ENCODE results near the gene KMT2D.

KMT2D gene

GRCh38 chr12:49054524-49054923, 6.1 kb downstream of the KMT2D start:
- Histone ChIP-seq H3K4me3 (ENCODE audit: low read depth in 1 of 2, low read length in 2 of 2) (no peak overlapping the region), H3K9ac (ENCODE audit: low read depth in 1 of 2, low read length in 2 of 2) (no peak overlapping the region), H3K27ac (ENCODE audit: low read depth, low read length) (no peak overlapping the region), H3K4me1 (ENCODE audit: control insufficient read depth in 1 of 2, insufficient read depth in 2 of 2, low read length in 2 of 2) (peaks cover 39 to 42% of the 10 kb centered on the region in 2 donors), H3K9me3 (ENCODE audit: control insufficient read depth in 1 of 2, low read length in 2 of 2) (no peaks in the 10 kb centered on the region), H3K36me3 (ENCODE audit: control insufficient read depth in 1 of 2, insufficient read depth in 2 of 2, low read length in 2 of 2) (peaks cover 53 to 58% of the 10 kb centered on the region in 2 donors), H3K27me3 (ENCODE audit: control insufficient read depth in 1 of 2, insufficient read depth in 2 of 2, low read length in 2 of 2) (no peaks in the 10 kb centered on the region)

DNA sequence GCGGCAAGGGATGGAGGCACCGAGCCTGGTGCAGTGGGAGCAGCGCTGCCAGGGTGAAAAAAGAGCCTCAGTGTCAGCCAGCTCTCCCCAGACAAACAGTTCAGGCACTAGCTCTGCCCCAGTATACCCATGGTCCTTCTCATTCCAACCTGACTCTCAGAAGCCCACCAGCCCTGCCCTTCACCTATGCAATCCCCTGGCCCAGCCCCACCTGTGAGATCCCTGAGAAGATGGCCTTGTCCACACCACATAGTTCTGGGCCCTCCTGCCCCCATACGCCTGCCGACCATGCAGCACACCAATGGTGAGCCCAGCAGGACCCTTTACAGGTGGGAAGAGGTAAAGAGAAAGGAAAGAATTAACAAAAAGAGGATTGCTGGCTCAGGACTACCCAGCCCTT, 6.5 kb downstream of the KMT2D start:
- Histone ChIP-seq H3K36me3 (ENCODE audit: control insufficient read depth in 1 of 2, insufficient read depth in 2 of 2, low read length in 2 of 2) (peaks cover 58 to 63% of the 10 kb centered on the region in 2 donors), H3K27me3 (ENCODE audit: control insufficient read depth in 1 of 2, insufficient read depth in 2 of 2, low read length in 2 of 2) (no peaks in the 10 kb centered on the region), H3K9me3 (ENCODE audit: control insufficient read depth in 1 of 2, low read length in 2 of 2) (no peaks in the 10 kb centered on the region), H3K27ac (ENCODE audit: low read depth, low read length) (no peak overlapping the region), H3K4me3 (ENCODE audit: low read depth in 1 of 2, low read length in 2 of 2) (no peak overlapping the region), H3K4me1 (ENCODE audit: control insufficient read depth in 1 of 2, insufficient read depth in 2 of 2, low read length in 2 of 2) (peaks cover 39 to 40% of the 10 kb centered on the region in 2 donors), H3K9ac (ENCODE audit: low read depth in 1 of 2, low read length in 2 of 2) (no peak overlapping the region)

GRCh38 chr12:49052451-49053208, 8.0 kb downstream of the KMT2D start:
- no peak overlapping the region for H3K4me3 ChIP-seq (ENCODE audit: low read depth in 1 of 2, low read length in 2 of 2)

GRCh38 chr12:49051777-49052438, 8.7 kb downstream of the KMT2D start:
- no peaks in the 10 kb centered on the region for H3K9me3 ChIP-seq (ENCODE audit: control insufficient read depth in 1 of 2, low read length in 2 of 2)
- H3K36me3 ChIP-seq (ENCODE audit: control insufficient read depth in 1 of 2, insufficient read depth in 2 of 2, low read length in 2 of 2), result peaks cover 72 to 85% of the 10 kb centered on the region in 2 donors
- H3K4me3 ChIP-seq (ENCODE audit: low read depth in 1 of 2, low read length in 2 of 2), result no peak overlapping the region
- H3K27ac ChIP-seq (ENCODE audit: low read depth, low read length), result no peak overlapping the region
- H3K27me3 ChIP-seq (ENCODE audit: control insufficient read depth in 1 of 2, insufficient read depth in 2 of 2, low read length in 2 of 2), result no peaks in the 10 kb centered on the region
- no peak overlapping the region for H3K9ac ChIP-seq (ENCODE audit: low read depth in 1 of 2, low read length in 2 of 2)
- H3K4me1 ChIP-seq (ENCODE audit: control insufficient read depth in 1 of 2, insufficient read depth in 2 of 2, low read length in 2 of 2), result peaks cover 18 to 19% of the 10 kb centered on the region in 2 donors

More at GRCh38 chr12:49052451-49053208, 8.0 kb downstream of the KMT2D start:
- peaks cover 25 to 26% of the 10 kb centered on the region in 2 donors for H3K4me1 ChIP-seq (ENCODE audit: control insufficient read depth in 1 of 2, insufficient read depth in 2 of 2, low read length in 2 of 2)
- no peak overlapping the region for H3K9ac ChIP-seq (ENCODE audit: low read depth in 1 of 2, low read length in 2 of 2)
- H3K36me3 ChIP-seq (ENCODE audit: control insufficient read depth in 1 of 2, insufficient read depth in 2 of 2, low read length in 2 of 2), result peaks cover 70 to 77% of the 10 kb centered on the region in 2 donors
- H3K9me3 ChIP-seq (ENCODE audit: control insufficient read depth in 1 of 2, low read length in 2 of 2), result no peaks in the 10 kb centered on the region
- no peaks in the 10 kb centered on the region for H3K27me3 ChIP-seq (ENCODE audit: control insufficient read depth in 1 of 2, insufficient read depth in 2 of 2, low read length in 2 of 2)
- H3K27ac ChIP-seq (ENCODE audit: low read depth, low read length), result no peak overlapping the region

GRCh38 chr12:49051373-49051764, 9.2 kb downstream of the KMT2D start:
- Histone ChIP-seq H3K4me3 (ENCODE audit: low read depth in 1 of 2, low read length in 2 of 2) (no peak overlapping the region), H3K36me3 (ENCODE audit: control insufficient read depth in 1 of 2, insufficient read depth in 2 of 2, low read length in 2 of 2) (peaks cover 74 to 90% of the 10 kb centered on the region in 2 donors)

DNA sequence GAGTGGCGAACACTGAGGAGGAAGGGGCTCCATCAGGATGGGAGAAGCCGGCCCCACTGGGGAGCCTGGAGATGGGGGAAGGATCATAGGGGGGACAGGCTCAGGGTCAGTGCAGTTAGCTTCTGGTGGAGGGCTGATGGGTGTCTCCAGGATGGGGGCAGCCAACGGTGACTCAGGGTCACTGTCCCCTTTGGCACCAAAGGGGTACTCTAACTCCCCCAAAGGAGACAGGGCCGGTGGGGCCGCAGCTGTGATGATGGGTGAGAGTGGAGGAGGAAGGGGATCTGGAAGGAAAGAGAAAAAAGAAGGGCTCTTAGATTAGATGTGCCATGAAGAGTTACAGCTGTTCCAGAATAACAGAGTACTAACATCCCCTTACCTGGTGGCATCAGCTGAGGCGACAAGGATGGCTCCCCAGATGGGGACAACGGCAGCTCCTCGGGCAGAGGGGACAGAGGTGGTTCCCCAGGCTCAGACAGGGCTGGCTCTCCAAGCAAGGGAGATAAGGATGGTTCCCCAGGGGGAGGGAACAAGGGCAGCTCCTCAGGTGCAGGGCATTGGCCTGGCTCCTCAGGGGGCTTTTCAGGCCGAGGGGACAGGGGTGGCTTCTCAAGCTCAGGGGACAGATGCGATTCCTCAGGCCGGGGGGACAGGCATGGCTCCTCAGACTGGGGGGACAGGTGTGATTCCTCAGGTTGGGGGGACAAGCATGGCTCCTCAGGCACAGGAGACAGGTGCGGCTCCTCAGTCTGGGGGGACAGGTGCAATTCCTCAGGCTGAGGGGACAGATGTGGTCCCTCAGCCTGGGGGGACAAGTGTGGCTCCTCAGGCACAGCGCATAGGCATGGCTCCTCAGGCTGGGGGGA, 9.9 kb downstream of the KMT2D start:
- no peak overlapping the region for H3K4me3 ChIP-seq (ENCODE audit: low read depth in 1 of 2, low read length in 2 of 2)
- H3K27me3 ChIP-seq (ENCODE audit: control insufficient read depth in 1 of 2, insufficient read depth in 2 of 2, low read length in 2 of 2), result no peaks in the 10 kb centered on the region
- no peak overlapping the region for H3K9ac ChIP-seq (ENCODE audit: low read depth in 1 of 2, low read length in 2 of 2)
- peaks cover 80 to 96% of the 10 kb centered on the region in 2 donors for H3K36me3 ChIP-seq (ENCODE audit: control insufficient read depth in 1 of 2, insufficient read depth in 2 of 2, low read length in 2 of 2)
- H3K9me3 ChIP-seq (ENCODE audit: control insufficient read depth in 1 of 2, low read length in 2 of 2), result no peaks in the 10 kb centered on the region
- H3K27ac ChIP-seq (ENCODE audit: low read depth, low read length), result no peak overlapping the region
- peaks cover 6 to 8% of the 10 kb centered on the region in 2 donors for H3K4me1 ChIP-seq (ENCODE audit: control insufficient read depth in 1 of 2, insufficient read depth in 2 of 2, low read length in 2 of 2)

More at GRCh38 chr12:49051373-49051764, 9.2 kb downstream of the KMT2D start:
- Histone ChIP-seq H3K9me3 (ENCODE audit: control insufficient read depth in 1 of 2, low read length in 2 of 2) (no peaks in the 10 kb centered on the region), H3K27me3 (ENCODE audit: control insufficient read depth in 1 of 2, insufficient read depth in 2 of 2, low read length in 2 of 2) (no peaks in the 10 kb centered on the region), H3K4me1 (ENCODE audit: control insufficient read depth in 1 of 2, insufficient read depth in 2 of 2, low read length in 2 of 2) (peaks cover 12 to 14% of the 10 kb centered on the region in 2 donors), H3K9ac (ENCODE audit: low read depth in 1 of 2, low read length in 2 of 2) (no peak overlapping the region), H3K27ac (ENCODE audit: low read depth, low read length) (no peak overlapping the region)

- no peak overlapping the region for H3K4me3 ChIP-seq (ENCODE audit: low read depth in 1 of 2, low read length in 2 of 2)
- H3K4me1 ChIP-seq (ENCODE audit: control insufficient read depth in 1 of 2, insufficient read depth in 2 of 2, low read length in 2 of 2), result no peaks in the 10 kb centered on the region
- no peaks in the 10 kb centered on the region for H3K27me3 ChIP-seq (ENCODE audit: control insufficient read depth in 1 of 2, insufficient read depth in 2 of 2, low read length in 2 of 2)
- H3K27ac ChIP-seq (ENCODE audit: low read depth, low read length), result no peak overlapping the region
- H3K36me3 ChIP-seq (ENCODE audit: control insufficient read depth in 1 of 2, insufficient read depth in 2 of 2, low read length in 2 of 2), result peaks cover 84 to 100% of the 10 kb centered on the region in 2 donors
- no peak overlapping the region for H3K9ac ChIP-seq (ENCODE audit: low read depth in 1 of 2, low read length in 2 of 2)
- no peaks in the 10 kb centered on the region for H3K9me3 ChIP-seq (ENCODE audit: control insufficient read depth in 1 of 2, low read length in 2 of 2)
Measured at GRCh38 chr12:49049566-49050224, 10.9 kb downstream of the KMT2D start.

GRCh38 chr12:49048953-49049352, 11.6 kb downstream of the KMT2D start:
- H3K36me3 ChIP-seq (ENCODE audit: control insufficient read depth in 1 of 2, insufficient read depth in 2 of 2, low read length in 2 of 2), result peaks cover 84 to 100% of the 10 kb centered on the region in 2 donors
- no peaks in the 10 kb centered on the region for H3K27me3 ChIP-seq (ENCODE audit: control insufficient read depth in 1 of 2, insufficient read depth in 2 of 2, low read length in 2 of 2)
- no peak overlapping the region for H3K27ac ChIP-seq (ENCODE audit: low read depth, low read length)
- no peaks in the 10 kb centered on the region for H3K9me3 ChIP-seq (ENCODE audit: control insufficient read depth in 1 of 2, low read length in 2 of 2)
- no peaks in the 10 kb centered on the region for H3K4me1 ChIP-seq (ENCODE audit: control insufficient read depth in 1 of 2, insufficient read depth in 2 of 2, low read length in 2 of 2)
- H3K9ac ChIP-seq (ENCODE audit: low read depth in 1 of 2, low read length in 2 of 2), result no peak overlapping the region
- no peak overlapping the region for H3K4me3 ChIP-seq (ENCODE audit: low read depth in 1 of 2, low read length in 2 of 2)

DNA sequence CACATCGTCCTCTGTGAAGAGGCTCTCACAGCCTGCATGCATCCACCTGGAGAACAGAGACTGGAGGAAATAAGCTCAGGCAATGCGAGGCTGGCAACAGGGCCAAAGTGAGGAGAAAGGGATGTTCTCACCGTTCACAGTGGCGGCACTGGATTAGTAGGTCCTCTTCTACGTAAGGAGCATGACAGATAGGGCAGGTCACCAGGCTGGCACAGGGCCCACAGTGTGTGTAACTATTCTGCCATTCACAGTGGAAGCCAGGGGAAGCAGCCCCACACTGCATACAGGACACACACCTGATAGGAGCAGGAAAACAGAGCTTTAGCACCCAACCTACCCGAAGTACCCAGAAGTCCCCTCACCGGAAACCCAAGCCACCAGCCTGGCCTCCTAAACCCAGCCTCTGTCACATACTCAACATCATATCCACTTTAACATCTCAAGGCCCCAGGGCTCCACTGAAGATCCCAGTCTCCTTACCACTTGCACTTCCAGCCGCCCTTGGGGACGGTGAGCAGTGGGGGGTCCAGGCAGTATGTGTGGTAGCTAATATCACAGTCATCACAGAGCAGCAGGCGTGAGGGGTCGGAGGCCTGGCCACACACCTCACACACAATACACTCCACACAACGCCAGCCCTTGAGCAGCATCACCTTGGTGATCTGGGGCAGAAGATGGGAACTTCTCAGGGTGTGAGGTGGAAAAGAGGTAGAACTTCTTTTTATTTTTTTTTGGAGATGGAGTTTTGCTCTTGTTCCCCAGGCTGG, 14.3 kb downstream of the KMT2D start:
- Histone ChIP-seq H3K36me3 (ENCODE audit: control insufficient read depth in 1 of 2, insufficient read depth in 2 of 2, low read length in 2 of 2) (peaks cover 82 to 100% of the 10 kb centered on the region in 2 donors), H3K4me3 (ENCODE audit: low read depth in 1 of 2, low read length in 2 of 2) (no peak overlapping the region)

More for the DNA sequence above, 14.3 kb downstream of the KMT2D start:
- Histone ChIP-seq H3K4me1 (ENCODE audit: control insufficient read depth in 1 of 2, insufficient read depth in 2 of 2, low read length in 2 of 2) (no peaks in the 10 kb centered on the region), H3K9me3 (ENCODE audit: control insufficient read depth in 1 of 2, low read length in 2 of 2) (no peaks in the 10 kb centered on the region), H3K27me3 (ENCODE audit: control insufficient read depth in 1 of 2, insufficient read depth in 2 of 2, low read length in 2 of 2) (no peaks in the 10 kb centered on the region), H3K27ac (ENCODE audit: low read depth, low read length) (no peak overlapping the region), H3K9ac (ENCODE audit: low read depth in 1 of 2, low read length in 2 of 2) (no peak overlapping the region)

Measured in duodenal mucosa (tissue), 2 donors.